Measurements from ENCODE around the gene SYT1. TPM values are rescaled to one million over a fixed set of nuclear protein-coding genes. Genes with fewer than 3 reads are reported as not detected.

Gene SYT1
- total RNA-seq, 3 donors from 2014 or later (not counting 1 experiment from before 2014, with no cell fraction given), result not detected

DNA sequence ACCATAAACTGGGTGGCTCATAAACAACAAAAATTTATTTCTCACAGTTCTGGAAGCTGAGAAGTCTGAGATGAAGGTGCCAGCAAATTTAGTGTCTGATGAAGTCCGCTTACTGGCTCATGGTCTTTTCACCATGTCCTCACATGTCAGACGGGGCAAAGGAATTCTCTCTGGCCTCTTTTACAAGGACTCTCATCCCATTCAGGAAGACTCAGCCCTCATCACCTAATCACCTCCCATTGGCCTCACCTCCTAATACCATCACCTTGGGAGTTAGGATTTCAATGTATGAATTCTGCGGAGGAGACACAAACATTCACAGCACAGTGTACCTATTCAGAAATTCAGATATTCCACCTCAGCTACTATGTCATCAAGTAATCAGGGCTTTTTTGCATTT is 468.6 kb downstream of the SYT1 start:
- no peak for DNase-seq
- H3K4me1 Mint-ChIP-seq, result no peaks in the 10 kb centered on the region
- Histone ChIP-seq H3K27ac (ENCODE audit: low read length) (no peak overlapping the region), H3K27me3 (ENCODE audit: control insufficient read depth, insufficient read depth, low read length) (no peaks in the 10 kb centered on the region), H3K4me1 (ENCODE audit: control insufficient read depth, insufficient read depth, low read length) (no peaks in the 10 kb centered on the region), H3K36me3 (ENCODE audit: control insufficient read depth, insufficient read depth, low read length) (no peaks in the 10 kb centered on the region), H3K9me3 (ENCODE audit: control insufficient read depth, insufficient read depth, low read length) (no peaks in the 10 kb centered on the region), H3K4me3 (ENCODE audit: low read length) (no peak overlapping the region)
- no peak overlapping the region for H3K4me3 Mint-ChIP-seq
- H3K27me3 Mint-ChIP-seq (ENCODE audit: low read depth in 2 of 2), result no peaks in the 10 kb centered on the region
- intact Hi-C loops (cut with micrococcal nuclease), result no loop called here
- no peaks in the 10 kb centered on the region for H3K36me3 Mint-ChIP-seq
- H3K9me3 Mint-ChIP-seq, result peaks cover 2% of the 10 kb centered on the region in 2 donors
- TF ChIP-seq, protein P1, sequence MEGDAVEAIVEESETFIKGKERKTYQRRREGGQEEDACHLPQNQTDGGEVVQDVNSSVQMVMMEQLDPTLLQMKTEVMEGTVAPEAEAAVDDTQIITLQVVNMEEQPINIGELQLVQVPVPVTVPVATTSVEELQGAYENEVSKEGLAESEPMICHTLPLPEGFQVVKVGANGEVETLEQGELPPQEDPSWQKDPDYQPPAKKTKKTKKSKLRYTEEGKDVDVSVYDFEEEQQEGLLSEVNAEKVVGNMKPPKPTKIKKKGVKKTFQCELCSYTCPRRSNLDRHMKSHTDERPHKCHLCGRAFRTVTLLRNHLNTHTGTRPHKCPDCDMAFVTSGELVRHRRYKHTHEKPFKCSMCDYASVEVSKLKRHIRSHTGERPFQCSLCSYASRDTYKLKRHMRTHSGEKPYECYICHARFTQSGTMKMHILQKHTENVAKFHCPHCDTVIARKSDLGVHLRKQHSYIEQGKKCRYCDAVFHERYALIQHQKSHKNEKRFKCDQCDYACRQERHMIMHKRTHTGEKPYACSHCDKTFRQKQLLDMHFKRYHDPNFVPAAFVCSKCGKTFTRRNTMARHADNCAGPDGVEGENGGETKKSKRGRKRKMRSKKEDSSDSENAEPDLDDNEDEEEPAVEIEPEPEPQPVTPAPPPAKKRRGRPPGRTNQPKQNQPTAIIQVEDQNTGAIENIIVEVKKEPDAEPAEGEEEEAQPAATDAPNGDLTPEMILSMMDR (IDR thresholded peaks at IDR 0.05), result no peak
- WGBS (ENCODE audit: insufficient coverage), result 96% methylated on average over 3 of the region's 3 CpGs
- no peak for ATAC-seq
- no peak overlapping the region for H3K27ac Mint-ChIP-seq

DNA sequence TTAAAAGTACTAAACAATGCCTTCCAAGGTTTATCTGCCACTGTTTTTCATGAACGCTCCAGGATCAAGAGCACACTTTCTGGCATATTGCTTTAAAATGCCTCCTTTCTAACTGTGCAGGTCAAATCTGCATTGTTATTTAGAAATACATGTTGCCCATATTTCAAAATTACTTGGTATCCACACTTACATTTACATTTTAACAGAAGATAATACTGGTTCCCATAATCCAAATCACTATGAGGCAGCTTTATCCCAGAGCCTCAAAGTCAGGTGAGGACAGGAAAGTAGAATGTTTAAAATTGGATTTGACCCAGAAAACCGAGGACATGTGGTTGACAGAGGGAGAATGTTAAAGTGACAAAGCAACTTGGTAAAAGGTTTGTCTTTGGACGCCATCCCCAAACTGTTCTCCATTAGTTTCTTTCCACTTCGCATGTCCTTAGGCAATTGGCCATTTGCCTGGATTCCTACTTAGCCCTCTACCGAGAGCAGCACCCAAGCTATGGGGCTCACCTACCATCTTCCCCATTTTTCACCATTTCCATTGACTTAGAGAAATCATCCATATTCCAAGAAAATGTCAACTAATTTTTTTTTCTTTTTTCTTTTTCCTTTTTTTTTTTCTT is 473.2 kb downstream of the SYT1 start:
- TF ChIP-seq, protein P1 (IDR thresholded peaks at IDR 0.05), result no peak
- DNase-seq, result no peak
- no peaks in the 10 kb centered on the region for H3K36me3 ChIP-seq (ENCODE audit: control insufficient read depth, insufficient read depth, low read length)
- H3K9me3 ChIP-seq (ENCODE audit: control insufficient read depth, insufficient read depth, low read length), result no peaks in the 10 kb centered on the region
- Mint-ChIP-seq H3K36me3 (no peaks in the 10 kb centered on the region), H3K27me3 (ENCODE audit: low read depth in 2 of 2) (no peaks in the 10 kb centered on the region), H3K27ac (no peak overlapping the region), H3K4me3 (no peak overlapping the region), H3K9me3 (peaks cover 3 to 5% of the 10 kb centered on the region in 2 donors), H3K4me1 (no peaks in the 10 kb centered on the region)
- no peaks in the 10 kb centered on the region for H3K27me3 ChIP-seq (ENCODE audit: control insufficient read depth, insufficient read depth, low read length)
- no peak for ATAC-seq
- intact Hi-C loops (cut with micrococcal nuclease), result no loop called here
- no peaks in the 10 kb centered on the region for H3K4me1 ChIP-seq (ENCODE audit: control insufficient read depth, insufficient read depth, low read length)
- WGBS (ENCODE audit: insufficient coverage), result 80% methylated on average over 5 of the region's 5 CpGs
- no peak overlapping the region for H3K27ac ChIP-seq (ENCODE audit: low read length)
- H3K4me3 ChIP-seq (ENCODE audit: low read length), result no peak overlapping the region

DNA sequence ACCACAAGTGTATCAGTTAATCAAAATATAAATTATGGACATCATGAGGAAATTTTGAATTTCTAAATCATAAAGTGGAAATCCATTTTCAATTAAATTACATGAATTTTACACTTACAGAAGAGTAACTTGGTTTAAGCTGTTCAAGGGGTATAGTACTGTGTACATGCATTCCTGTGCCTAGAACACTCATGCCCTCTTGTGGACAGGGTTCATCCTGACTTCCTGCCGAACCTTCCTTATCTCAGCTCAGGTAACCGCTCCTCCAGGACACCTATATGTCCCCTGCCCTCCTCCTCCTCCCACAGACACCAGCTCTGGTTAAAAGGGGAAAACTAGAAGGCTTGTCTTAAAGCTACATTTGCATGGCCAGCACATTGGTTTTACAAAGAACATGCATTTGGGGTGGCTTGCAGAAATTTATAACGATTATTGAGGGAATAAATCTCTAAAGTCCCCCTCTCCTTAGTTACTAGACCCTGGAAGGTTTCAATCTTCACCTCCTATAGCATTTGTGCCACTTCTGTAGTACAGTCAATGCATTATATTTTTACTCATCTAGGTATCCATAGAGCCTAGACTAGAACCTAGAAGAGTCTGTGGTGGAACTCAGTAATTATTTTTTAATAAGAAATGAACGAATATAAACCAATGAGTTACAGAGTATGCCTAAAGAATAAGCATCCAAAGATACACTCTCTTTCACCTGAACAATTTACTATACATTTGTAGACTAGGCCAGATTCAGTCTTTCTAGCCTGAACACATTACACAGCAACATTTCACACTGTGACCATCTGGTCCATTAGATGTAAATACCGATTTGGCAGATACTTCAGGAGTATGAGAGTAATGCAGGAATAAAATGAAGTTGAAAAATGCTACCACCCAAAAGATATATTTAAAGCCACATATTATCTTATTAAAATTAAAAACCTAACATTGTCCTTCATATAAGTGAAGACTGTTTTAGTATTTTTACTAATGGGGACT is 480.6 kb downstream of the SYT1 start:
- 88% methylated on average over 3 of the region's 5 CpGs for WGBS (ENCODE audit: insufficient coverage)
- H3K9me3 ChIP-seq (ENCODE audit: control insufficient read depth, insufficient read depth, low read length), result no peaks in the 10 kb centered on the region
- peaks cover 8 to 10% of the 10 kb centered on the region in 2 donors for H3K9me3 Mint-ChIP-seq
- no peaks in the 10 kb centered on the region for H3K4me1 Mint-ChIP-seq
- no peak overlapping the region for H3K27ac ChIP-seq (ENCODE audit: low read length)
- intact Hi-C loops (cut with micrococcal nuclease), result no loop called here
- H3K4me3 ChIP-seq (ENCODE audit: low read length), result no peak overlapping the region
- H3K27me3 Mint-ChIP-seq (ENCODE audit: low read depth in 2 of 2), result no peaks in the 10 kb centered on the region
- no peak overlapping the region for H3K27ac Mint-ChIP-seq
- H3K4me3 Mint-ChIP-seq, result no peak overlapping the region
- no peak for ATAC-seq
- H3K27me3 ChIP-seq (ENCODE audit: control insufficient read depth, insufficient read depth, low read length), result no peaks in the 10 kb centered on the region
- TF ChIP-seq, protein P1 (IDR thresholded peaks at IDR 0.05), result no peak
- peak in 1 of 2 donors; percentile 2 for DNase-seq
- no peaks in the 10 kb centered on the region for H3K36me3 Mint-ChIP-seq
- no peaks in the 10 kb centered on the region for H3K4me1 ChIP-seq (ENCODE audit: control insufficient read depth, insufficient read depth, low read length)
- H3K36me3 ChIP-seq (ENCODE audit: control insufficient read depth, insufficient read depth, low read length), result no peaks in the 10 kb centered on the region

Measured in natural killer cell (primary cell).